PC-9 (cell line): Measurements from ENCODE around the gene PARM1.

ENCODE experiments used
- CTCF ChIP-seq: fragments of 200-600 bp; sonication (generic); conservative IDR thresholded peaks from 2 replicates; pipeline ENCODE4 v1.6.1; 2017; ENCODE audit warnings: mixed run types, antibody characterized with exemption, mild to moderate bottlenecking, moderate library complexity
- EZH2 ChIP-seq: fragments of 200-600 bp; sonication (generic); IDR thresholded peaks from 2 replicates; pipeline ENCODE4 v1.8.0; 2017; ENCODE audit warnings: antibody characterized with exemption, low read depth

- TF ChIP-seq CTCF (no peak), EZH2 (no peak)
These were observed 1.5 kb upstream of the PARM1 start for GRCh38 chr4:74931376-74931775.
